GM12875 (cell line): Measurements from ENCODE around the gene ANXA2R.
"Not testable (repeated sequence)": the region's sequence is repeated elsewhere in the genome, so short reads cannot be mapped to it uniquely, and the experiment has no call there.

ENCODE experiments used
- H3K4me3 ChIP-seq: one replicate; pipeline ENCODE4 v1.5.1; 2011; ENCODE audit warnings: low read depth, low read length, control low read depth
- TF ChIP-seq, protein P1 (sequence below): IDR thresholded peaks from 2 replicates; pipeline ENCODE4 v1.5.1; 2011; ENCODE audit warnings: low read depth, mild to moderate bottlenecking, control low read depth, inconsistent platforms, low read length, moderate library complexity, borderline replicate concordance; ENCODE audit not compliant: insufficient read depth

Gene ANXA2R

GRCh38 chr5:43036409-43036808 lies 3.7 kb downstream of the ANXA2R start:
- TF ChIP-seq, protein P1, sequence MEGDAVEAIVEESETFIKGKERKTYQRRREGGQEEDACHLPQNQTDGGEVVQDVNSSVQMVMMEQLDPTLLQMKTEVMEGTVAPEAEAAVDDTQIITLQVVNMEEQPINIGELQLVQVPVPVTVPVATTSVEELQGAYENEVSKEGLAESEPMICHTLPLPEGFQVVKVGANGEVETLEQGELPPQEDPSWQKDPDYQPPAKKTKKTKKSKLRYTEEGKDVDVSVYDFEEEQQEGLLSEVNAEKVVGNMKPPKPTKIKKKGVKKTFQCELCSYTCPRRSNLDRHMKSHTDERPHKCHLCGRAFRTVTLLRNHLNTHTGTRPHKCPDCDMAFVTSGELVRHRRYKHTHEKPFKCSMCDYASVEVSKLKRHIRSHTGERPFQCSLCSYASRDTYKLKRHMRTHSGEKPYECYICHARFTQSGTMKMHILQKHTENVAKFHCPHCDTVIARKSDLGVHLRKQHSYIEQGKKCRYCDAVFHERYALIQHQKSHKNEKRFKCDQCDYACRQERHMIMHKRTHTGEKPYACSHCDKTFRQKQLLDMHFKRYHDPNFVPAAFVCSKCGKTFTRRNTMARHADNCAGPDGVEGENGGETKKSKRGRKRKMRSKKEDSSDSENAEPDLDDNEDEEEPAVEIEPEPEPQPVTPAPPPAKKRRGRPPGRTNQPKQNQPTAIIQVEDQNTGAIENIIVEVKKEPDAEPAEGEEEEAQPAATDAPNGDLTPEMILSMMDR: no peak

GRCh38 chr5:43034591-43034968 lies 5.5 kb downstream of the ANXA2R start:
- TF ChIP-seq, protein P1: no peak
- H3K4me3 ChIP-seq: no peak overlapping the region

More at GRCh38 chr5:43036409-43036808, 3.7 kb downstream of the ANXA2R start:
- no peak overlapping the region for H3K4me3 ChIP-seq

GRCh38 chr5:43033841-43034590 lies 6.1 kb downstream of the ANXA2R start:
- H3K4me3 ChIP-seq: no peak overlapping the region
- TF ChIP-seq, protein P1: no peak

DNA sequence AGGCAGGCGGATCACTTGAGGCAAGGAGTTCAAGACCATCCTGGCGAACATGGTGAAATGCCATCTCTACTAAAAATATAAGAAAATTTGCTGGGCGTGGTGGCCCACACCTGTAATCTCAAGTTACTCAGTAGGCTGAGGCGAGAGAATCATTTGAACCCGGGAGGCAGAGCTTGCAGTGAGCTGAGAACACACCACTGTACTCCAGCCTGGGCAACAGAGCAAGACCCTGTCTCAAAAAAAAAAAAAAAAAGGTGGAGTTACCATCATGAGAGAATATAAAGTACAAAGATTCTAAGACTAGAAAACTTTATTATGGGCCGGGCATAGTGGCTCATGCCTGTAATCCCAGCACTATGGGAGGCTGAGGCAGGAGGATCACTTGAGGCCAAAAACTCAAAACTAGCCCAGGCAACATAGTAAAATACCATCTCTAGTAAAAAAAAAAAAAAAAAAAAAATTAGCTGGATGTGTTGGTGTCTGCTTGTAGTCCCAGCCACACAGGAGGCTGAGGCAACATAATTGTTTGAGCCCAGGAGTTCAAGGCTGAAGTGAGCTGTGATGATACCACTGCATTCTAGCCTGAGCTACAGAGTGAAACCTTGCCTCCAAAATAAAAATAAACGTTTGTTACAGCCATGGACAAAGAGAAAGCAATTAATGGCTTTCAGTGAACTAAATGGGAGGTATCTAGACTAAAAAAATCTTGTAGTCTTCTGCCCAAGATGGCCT lies 12.9 kb downstream of the ANXA2R start:
- H3K4me3 ChIP-seq: no peak overlapping the region
- TF ChIP-seq, protein P1: no peak

DNA sequence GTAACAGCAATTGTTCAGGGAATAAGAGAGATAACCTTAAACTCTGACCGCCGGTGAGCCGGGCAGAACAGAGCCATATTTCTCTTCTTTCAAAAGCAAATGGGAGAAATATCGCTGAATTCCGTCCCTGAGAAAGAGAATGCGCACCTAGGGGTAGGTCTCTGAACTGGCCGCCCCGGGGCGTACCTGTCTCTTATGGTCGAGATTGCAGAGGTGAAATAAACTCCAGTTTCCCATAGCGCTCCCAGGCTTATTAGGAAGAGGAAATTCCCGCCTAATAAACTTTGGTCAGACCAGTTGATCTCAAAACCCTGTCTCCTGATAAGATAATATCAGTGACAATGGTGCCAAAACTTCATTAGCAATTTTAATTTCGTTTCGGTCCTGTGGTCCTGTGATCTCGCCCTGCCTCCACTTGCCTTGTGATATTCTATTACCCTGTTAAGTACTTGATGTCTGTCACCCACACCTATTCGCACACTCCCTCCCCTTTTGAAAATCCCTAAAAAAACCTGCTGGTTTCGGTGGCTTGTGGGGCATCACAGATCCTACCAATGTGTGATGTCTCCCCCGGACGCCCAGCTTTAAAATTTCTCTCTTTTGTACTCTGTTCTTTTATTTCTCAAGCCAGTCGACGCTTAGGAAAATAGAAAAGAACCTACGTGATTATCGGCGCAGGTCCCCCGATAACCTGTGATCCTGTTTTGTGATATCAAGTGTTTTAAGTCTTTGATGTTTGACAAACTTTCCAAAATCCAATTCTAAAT lies 14.8 kb downstream of the ANXA2R start:
- H3K4me3 ChIP-seq: not testable (repeated sequence)

- TF ChIP-seq, protein P1: no peak
- H3K4me3 ChIP-seq: no peak overlapping the region
These were observed 15.9 kb downstream of the ANXA2R start for GRCh38 chr5:43024217-43024616.

DNA sequence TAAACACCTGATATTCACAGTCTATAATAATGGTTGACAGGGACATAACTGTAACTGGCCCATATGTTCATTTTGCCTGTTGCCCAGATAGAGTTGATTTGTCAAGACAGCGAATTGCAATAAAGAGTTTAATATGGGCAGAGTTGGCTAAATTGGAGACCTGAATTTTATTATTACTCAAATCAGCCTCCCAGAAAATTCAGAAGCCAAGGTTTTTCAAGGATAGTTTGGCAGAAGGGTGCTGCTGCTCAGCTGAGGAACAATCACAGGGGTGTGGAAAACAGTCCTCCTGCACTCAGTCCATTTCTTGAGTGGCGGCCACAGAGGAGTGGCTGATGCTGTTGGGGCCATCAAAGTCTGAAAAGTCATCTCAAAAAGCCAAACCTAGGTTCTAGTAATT lies 19.0 kb downstream of the ANXA2R start:
- H3K4me3 ChIP-seq: no peak overlapping the region
- TF ChIP-seq, protein P1: no peak
